HL-60/S4 treated with phorbol 12-myristate 13-acetate at 8.2 ng/mL for 4 days and 3 days (cell line): ENCODE measurements around the gene CLSTN2.

Source experiments
- in situ Hi-C: fragments of 300-500 bp; cut with MboI; formaldehyde crosslinking; loops from 2 replicates; pipeline ENCODE4 v1.15.0; 2022; ENCODE audit warnings: low sequenced_read_pairs

The CLSTN2 gene

DNA sequence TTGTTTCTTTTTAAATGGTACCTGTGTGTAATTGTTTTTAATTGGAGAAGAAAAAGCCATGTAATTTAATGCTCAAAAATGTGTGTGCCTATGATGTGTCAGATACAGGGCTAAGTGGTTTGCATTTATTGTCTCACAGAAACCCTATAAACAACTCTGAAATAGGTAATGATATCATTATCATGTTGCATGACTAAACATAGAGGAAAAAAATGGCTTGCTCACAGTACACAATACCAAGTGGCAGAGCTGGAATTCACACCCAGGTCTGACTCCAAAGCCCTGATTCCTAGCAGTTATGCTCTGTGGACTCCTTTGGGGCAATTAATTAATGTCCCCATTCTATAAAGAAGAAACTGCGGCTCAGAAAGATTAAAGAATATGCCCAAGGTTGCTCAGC lies 505.5 kb downstream of the CLSTN2 start:
- in situ Hi-C loops = no loop called here

DNA sequence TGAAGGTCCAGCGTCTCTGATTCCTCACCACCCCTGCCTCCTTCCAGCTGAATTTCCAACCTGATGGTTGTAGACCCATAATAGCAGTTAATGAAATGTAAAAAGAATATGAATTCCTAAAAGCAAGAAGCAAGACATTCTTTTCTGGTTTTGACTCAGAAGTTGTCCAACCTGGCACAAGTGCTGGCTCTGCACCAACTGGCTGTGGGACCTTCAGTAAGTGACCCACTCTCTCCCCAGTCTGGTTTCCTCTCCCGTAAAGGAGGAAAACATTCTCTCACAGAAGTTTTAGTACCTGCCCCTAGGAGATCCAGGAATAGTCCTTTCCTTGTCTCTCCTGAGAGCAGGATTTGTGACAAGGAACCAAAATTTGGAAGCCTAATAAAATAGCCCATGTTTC lies 506.0 kb downstream of the CLSTN2 start:
- in situ Hi-C loops = no loop called here

DNA sequence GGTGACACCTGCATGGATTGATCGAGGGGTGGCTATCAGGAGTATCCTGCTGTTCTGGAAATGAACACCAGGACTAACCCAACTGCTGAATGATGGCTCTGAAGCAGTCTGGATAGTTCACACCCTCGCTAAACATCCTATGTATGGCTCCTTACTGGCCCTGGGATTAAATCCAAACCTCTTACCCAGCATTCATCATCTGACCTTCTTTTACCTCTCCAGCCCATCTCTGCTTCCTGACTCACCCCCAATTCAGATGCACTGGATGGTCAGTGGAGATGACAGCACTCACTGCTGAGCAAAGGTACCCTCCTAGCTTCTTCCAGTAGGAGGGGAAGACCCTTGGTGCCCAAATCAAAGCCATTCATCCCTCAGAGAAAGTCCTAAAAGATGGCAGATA lies 507.6 kb downstream of the CLSTN2 start:
- in situ Hi-C loops = no loop called here

DNA sequence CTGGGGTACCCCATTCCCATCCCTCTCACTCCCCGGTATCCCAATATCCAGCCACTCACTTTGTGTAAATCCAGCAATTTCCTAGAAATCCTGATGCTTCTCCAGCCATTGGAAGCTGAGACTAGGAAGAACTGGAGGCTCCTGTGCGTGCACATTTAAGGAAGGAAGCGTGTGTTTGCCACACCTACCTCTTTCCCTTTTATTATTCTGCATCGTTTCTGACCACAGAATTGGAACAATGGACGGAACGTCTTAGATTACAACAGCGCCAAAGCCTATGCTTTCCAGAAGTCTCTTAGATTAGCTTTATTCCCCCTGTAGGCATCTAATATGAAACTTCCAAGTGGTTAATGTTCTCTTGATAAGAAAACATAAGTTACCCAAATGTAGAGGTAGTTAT lies 508.1 kb downstream of the CLSTN2 start:
- in situ Hi-C loops = no loop called here

DNA sequence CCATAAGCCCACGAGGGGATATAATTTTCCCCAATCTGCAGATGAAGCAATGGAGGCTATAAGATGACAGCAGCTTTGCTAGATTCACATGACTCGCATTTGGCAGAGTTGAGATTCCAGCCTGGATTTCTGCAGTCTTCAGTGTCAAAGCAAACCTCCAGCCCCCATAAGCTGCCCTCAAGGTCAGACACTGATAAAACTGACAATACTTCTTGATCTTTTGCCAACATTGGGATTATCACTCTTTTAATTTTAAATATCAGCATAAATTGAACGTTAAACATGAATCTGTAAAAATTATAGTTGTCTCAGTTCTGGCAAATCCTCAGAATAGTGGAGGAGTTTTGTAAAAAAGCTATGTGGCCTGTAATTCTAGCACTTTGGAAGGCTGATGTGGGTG lies 508.8 kb downstream of the CLSTN2 start:
- in situ Hi-C loops = no loop called here

DNA sequence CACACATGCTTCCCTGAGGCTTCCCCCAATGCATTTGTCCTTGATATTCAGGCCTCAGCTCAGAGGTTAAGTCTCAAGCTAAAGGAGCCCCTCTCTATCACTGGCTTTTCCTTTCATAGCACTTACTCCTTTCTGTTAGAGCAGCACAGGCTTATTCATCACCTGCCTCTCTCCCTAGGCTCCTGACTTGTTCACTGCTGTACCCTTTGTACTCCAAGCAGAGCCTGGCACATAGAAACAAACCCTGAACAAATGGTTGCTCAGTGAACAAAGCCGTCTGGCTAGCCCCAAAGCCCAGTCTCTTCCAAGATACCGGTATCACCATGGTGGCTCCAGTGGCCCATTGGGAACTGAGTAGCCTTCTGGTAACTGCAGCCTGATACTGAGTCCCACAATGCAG lies 511.7 kb downstream of the CLSTN2 start:
- in situ Hi-C loops = no loop called here

DNA sequence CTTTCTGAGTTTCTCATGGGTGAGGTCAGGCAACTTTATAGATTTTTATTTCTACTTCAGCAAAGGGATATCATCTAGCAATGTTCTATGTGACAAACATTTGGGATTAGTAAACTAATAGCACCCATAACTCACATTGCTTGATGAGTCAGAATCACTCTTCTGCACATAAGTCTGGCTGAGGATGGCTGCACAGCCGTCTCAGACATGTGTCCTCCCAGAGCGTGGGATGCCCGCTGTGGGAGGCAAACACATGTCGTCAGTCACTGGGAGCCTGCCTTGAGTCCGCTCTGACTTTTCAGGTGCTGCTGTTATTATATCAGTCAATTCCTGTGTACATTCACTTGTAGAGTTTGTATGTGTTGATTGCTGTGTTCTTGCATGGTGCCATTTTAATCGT lies 512.2 kb downstream of the CLSTN2 start:
- in situ Hi-C loops = no loop called here

DNA sequence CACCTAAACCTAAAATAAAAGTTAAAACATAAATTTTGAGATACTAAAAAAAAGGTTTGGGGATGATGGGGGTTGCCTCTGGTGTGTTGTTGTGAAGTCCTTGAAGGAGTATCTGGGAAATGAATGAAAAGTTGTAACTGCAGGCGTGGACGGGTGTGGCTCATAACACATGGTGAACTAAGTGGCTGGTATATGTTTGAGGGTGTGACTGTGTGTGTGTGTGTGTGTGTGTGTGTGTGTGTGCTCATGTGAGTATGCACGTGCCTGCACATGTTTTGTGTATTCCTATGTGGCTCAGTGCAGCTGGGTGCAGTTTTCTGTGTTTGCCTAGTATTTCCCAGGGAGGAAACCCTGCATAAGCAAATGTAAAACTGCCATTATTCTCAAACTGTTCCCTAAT lies 513.0 kb downstream of the CLSTN2 start:
- in situ Hi-C loops = no loop called here

DNA sequence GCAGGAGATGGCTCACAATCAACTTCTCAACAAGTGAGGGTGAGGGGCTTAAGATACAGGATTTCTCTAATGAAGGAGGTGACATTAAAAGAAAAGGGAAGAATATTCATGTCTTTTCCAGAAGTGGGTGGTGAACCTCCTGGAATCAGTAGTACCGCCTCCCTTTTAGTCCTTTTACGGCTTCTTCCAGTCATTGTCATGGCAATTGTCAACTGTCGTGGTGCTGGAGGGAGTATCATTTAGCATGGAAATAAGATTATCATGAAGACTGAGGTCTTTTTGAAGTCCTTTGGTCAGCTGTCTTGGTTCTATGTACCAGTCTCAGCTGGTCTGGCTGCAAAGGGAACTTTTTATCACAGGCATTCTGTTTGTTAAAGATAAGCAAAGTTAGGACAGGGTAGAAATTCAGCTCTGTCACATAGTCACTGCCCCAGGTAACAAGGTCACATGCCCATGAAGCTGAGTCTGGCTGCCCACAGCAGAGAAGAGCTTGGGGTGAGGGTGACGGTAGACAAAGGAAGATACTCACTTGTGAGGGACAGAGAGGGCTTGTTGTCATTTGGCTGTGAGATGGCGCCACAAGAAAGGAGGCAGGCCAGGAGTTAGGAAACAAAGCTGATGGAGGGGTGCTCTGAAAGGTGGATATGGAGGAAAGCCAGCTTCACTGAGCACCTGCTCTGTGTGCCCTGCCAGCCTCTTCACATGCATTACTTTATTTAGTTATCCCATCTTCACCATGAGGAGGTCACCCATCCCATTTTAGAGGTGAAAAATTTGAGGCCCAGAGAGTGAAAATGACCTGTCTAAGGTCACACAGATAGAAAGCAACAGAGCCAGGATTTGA lies 514.6 kb downstream of the CLSTN2 start:
- in situ Hi-C loops = no loop called here

DNA sequence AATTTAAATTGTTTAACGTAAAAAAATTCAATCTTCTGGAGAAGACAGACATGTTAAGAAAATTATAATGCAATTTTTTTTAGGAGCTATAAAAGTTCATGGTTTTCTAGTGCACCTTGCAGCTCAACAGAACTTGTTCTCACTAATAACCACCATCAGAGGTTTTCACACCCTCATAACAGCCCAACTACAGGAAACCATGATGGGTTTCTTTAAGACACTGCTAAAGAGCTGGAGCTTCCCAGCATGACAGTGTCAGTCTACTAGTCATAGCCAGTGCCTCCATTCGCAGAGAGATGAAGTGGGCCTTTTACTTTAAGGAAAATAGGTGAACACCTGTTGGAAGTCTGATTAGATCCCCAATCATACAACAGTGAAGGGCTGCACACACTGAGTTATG lies 518.8 kb downstream of the CLSTN2 start:
- in situ Hi-C loops = no loop called here

DNA sequence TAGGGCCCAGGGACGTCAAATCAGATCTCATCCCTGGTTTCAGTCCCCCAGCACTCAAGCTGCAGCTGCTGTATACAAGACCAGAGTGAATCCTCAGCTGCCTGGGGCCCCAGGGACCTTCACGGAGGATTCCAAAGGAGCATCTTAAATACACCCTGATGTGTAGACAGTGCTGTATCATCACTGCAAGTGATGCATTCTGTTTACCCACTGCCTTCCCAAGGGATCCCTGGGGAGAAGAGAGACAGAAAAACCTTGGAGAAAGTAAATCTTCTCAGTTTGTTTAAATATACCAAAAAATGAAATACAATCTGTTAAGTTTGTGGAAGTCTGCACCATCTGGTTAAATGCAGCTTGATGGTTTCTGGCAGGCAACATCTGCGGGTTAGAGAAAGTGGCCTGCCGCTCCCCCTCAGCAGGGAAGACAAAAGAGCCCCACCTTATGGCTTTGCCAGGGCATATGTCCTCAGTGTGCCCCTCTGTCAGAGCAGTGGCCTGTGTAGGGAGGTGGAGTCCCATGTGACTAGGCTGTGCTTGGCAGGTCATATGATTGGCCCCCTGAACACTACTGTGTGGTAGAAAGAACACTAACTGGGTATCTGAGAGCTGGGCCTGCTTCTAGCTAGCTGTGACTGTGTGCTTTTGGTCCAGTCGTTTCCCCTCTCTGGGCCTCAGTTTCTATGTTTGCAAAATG lies 520.7 kb downstream of the CLSTN2 start:
- in situ Hi-C loops = no loop called here

DNA sequence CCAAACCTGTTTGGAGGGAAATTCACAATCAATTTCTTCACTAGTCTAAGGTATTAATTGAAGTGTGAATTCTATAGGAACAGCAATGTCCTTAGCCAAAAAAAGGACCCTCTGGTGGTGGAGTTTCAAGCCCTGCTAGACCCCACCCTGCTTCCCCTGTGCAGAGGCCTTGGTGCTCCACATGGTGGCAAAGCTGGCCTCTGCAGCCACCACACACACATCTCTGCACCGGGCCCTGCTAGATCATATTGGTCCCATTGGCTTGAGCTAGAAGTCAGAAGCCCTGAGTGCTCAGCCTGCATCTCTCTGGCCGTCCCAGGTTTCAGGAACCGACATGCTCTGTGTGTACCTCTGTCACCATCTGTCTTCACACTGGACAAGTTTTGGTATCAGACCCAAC lies 522.0 kb downstream of the CLSTN2 start:
- in situ Hi-C loops = no loop called here

DNA sequence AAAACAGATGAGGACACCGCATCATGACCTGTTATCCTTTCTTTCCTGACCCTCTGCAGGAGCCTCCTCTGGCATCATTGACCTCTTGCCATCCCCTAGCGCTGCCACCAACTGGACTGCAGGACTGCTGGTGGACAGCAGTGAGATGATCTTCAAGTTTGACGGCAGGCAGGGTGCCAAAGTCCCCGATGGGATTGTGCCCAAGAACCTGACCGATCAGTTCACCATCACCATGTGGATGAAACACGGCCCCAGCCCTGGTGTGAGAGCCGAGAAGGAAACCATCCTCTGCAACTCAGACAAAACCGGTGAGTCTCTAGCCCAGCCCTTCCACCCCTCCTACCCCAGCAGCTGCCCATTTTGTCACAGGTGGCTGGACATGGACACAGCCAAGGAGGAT lies 524.5 kb downstream of the CLSTN2 start:
- in situ Hi-C loops = no loop called here

DNA sequence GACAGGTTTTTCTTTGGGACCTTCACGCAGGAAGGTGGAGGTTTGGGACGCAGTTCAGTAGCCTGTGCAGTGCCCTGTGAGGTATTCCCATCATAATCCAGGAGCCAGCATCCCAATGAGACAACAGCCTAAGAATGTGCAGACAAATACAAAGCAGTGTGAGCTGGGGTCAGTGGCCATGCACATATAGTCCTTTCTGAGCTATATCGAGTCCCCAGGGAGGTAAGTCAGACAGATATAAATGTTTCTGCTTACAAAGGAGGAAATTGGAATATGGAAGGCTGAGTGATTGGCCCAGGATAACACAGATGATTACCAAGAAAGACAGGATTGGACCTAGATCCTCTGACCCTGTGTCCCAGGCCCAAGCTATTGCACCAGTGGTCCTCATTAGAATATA lies 526.3 kb downstream of the CLSTN2 start:
- in situ Hi-C loops = no loop called here

DNA sequence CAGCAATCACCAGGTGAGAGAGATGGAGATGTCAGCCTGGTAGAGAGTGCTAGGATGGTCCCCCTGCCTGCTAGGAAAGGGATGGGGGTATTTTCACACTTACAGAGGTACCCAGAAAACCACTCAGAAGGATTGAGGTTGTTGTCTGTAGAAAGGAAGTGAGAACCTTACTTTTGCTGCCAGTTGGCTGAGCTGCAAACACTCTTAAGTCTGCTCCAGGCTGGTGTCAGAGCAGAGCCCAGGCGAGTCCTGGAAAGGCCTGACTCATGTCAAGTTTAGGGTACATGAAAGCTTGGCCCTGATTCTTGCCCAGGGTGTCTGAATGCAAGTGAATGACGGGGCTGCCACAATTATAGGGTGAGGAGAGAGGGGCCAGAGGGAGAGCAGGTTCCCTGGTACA lies 528.4 kb downstream of the CLSTN2 start:
- in situ Hi-C loops = no loop called here

DNA sequence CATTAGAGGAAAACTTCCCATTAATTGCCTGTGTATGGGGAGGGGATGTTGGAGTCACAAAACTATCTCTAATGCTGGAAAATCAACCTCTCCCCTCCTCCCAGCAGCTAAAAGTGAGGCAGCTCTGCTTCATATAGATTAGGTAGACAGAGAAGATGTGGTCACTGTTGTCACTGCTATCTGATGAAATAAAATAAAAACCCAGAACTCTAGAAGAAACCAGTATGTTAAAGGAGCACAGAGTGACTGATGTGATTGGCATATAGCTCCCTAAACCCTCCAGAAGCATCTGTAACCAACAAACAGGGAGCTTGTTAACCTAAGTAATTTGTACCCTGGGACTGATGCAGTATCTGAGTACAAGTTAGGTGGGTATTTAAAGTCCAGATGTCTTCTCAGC lies 531.0 kb downstream of the CLSTN2 start:
- in situ Hi-C loops = no loop called here

DNA sequence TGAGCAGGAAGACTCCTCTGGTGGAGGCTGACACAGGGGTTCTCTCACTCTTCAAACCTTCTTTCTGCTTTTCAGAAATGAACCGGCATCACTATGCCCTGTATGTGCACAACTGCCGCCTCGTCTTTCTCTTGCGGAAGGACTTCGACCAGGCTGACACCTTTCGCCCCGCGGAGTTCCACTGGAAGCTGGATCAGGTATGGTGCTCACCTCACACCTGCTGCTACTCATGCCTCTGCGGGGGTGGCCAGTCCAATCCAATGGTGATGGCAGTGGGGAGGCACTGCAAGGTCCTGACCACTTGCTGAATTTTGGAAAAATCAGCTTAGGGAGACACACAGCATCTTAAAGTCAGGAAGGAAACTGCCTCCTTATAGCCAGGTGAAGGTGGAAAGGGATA lies 531.5 kb downstream of the CLSTN2 start:
- in situ Hi-C loops = no loop called here

DNA sequence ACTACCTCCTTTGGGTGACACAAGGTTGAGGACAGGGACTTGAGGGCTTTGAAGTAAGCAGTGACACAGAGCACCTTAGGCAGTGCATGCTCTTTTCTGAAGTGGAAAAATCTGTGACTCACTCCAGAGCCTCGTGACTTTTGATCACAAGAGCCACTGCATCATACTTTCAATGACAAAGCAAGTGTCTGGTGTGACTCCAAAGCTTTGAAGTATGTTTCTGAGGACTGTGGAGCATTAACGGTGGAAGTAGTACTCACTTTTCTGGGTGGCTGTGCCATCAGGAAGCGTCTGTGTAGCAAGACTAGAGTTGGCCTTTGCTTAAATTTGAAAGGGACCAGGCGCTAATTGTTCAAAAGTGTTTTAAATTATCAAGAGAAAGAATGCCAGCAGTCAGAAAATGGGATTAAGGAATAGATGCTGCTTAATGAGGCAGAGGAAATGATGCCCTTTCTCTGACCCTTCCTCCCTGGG lies 532.2 kb downstream of the CLSTN2 start:
- in situ Hi-C loops = no loop called here

DNA sequence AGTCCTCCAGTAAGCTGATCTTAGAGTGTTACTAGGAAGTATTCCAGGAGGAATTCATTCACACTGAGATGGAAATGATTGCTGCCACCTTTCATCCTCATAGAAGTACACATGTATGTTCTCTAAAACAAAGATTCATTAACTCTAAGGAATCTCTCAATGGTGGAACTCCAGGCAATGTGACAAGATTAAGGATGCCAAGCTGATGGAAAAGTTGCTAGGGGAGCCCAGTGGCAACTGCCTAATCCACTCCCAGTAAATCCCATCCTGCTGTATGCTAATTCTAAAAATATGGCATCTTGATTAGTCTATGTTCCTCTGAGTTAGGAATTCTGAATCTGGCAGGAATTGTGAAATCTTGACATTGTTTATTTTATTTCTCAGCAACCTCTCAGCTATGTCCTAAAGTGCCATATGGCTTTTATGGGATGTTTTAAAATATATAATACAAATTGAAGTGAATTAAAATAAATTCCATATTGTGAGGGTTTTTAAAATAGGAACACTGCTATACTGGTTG lies 532.9 kb downstream of the CLSTN2 start:
- in situ Hi-C loops = no loop called here

DNA sequence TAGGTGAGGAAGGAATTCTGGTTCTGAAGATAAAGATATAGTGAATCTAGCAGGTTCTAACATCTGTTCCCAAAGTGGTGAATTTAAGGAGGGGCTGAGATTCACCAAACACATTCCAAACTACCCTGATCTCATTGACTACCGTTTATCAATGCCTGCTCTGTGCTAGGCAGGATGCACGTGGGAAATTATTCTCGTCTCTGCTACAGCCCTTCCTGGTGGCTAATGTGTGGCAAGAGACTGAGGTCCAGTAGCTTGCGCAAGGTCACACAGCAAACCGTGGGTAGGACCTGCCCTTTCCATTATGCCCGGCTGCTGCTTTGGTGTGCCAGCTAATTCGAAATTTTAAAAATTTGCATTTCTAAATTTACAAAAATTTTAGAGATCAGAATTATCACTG lies 533.4 kb downstream of the CLSTN2 start:
- in situ Hi-C loops = no loop called here

DNA sequence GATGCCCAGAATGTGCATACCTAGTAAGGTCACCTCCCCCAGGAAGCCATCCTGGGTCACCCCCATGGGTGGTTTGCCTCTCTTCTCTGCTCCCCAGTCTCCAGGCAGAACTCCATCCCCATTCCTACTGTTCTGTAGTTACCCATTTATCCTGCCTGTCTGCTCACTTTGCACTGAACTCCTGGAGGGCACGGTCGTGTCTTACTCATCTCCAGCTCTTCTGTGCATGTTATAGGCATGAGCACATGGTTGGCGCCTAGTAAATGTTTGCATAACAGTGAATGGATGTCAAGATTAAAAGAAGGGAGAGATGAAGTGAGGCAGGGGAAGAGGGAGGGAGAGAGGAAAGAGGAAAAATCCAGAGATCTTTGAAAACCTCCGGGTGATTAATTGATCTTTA lies 534.5 kb downstream of the CLSTN2 start:
- in situ Hi-C loops = no loop called here

DNA sequence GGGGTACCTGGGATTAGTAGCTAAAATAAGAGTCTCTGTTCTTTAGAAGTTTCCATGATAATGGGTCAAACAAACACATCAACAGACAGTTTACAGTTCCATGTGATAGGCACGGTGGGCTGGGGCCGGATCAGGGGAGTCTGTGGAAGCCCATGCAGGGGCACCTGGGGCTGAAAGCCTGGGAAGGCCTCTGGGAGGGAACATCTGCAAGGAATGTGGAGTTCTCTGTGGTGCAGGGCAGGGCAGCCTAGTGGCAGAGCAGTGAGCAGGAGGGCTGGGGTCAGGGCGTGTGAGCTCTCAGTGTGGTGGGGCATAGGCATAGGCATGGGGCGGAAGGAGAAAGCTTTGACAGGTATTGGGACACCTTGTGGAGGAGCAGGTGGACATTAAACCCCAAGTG lies 535.2 kb downstream of the CLSTN2 start:
- in situ Hi-C loops = no loop called here
